HCT116 (cell line): ENCODE data around the gene GMPR2.

Experiments
- CEBPB ChIP-seq: IDR thresholded peaks from 2 replicates; pipeline ENCODE4 v1.6.1; 2012; ENCODE audit warnings: low read depth
- JUND ChIP-seq: IDR thresholded peaks from 2 replicates; pipeline ENCODE4 v1.6.1; 2012
- POLR2A ChIP-seq: IDR thresholded peaks from 2 replicates; pipeline ENCODE4 v1.7.0; 2011; ENCODE audit warnings: borderline replicate concordance; ENCODE audit not compliant: insufficient read depth, insufficient read length; ENCODE audit errors: extremely low read depth
- POLR2AphosphoS5 ChIP-seq: IDR thresholded peaks from 2 replicates; pipeline ENCODE4 v1.6.1; 2011; ENCODE audit warnings: mild to moderate bottlenecking, low read depth, low read length, moderate library complexity
- SIN3A ChIP-seq: IDR thresholded peaks from 2 replicates; pipeline ENCODE4 v1.6.1; 2012; ENCODE audit warnings: low read depth
- SP1 ChIP-seq: IDR thresholded peaks from 2 replicates; pipeline ENCODE4 v1.6.1; 2012; ENCODE audit warnings: low read depth
- TF ChIP-seq, protein P1 (sequence below), 3 experiments: fragments of 200-600 bp in 1 of 3; sonication (generic) in 1 of 3; IDR thresholded peaks in 2 of 3; conservative IDR thresholded peaks in 1 of 3; 2 replicates each; pipeline ENCODE4 v1.5.1; 2012 to 2017; ENCODE audit warnings: low read depth in 2 of 3, low read length in 2 of 3, antibody characterized with exemption in 1 of 3, borderline replicate concordance in 1 of 3, control low read depth in 1 of 3, mild to moderate bottlenecking in 1 of 3, mixed read lengths in 1 of 3, mixed run types in 1 of 3, moderate library complexity in 1 of 3; ENCODE audit not compliant: insufficient read depth in 1 of 3

GRCh38 chr14:24224618-24225071 lies 8.1 kb upstream of the GMPR2 start:
- TF ChIP-seq CEBPB: no peak
- TF ChIP-seq SP1: no peak
- TF ChIP-seq, protein P1, sequence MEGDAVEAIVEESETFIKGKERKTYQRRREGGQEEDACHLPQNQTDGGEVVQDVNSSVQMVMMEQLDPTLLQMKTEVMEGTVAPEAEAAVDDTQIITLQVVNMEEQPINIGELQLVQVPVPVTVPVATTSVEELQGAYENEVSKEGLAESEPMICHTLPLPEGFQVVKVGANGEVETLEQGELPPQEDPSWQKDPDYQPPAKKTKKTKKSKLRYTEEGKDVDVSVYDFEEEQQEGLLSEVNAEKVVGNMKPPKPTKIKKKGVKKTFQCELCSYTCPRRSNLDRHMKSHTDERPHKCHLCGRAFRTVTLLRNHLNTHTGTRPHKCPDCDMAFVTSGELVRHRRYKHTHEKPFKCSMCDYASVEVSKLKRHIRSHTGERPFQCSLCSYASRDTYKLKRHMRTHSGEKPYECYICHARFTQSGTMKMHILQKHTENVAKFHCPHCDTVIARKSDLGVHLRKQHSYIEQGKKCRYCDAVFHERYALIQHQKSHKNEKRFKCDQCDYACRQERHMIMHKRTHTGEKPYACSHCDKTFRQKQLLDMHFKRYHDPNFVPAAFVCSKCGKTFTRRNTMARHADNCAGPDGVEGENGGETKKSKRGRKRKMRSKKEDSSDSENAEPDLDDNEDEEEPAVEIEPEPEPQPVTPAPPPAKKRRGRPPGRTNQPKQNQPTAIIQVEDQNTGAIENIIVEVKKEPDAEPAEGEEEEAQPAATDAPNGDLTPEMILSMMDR (IDR thresholded peaks at IDR 0.05 in 2 of 3, conservative IDR thresholded peaks at IDR 0.05 in 1 of 3; ENCODE audit: borderline replicate concordance in 1 of 3, insufficient read depth in 1 of 3, low read depth in 2 of 3, low read length in 2 of 3): no peak
- no peak for TF ChIP-seq JUND
- TF ChIP-seq POLR2AphosphoS5: no peak
- TF ChIP-seq POLR2A: no peak
- TF ChIP-seq SIN3A: no peak
